NCI-H2107 treated with DMSO at 0.1 percent for 48 hours (cell line): ENCODE measurements around the gene LMNTD1.

Experiments
- DNase-seq: peaks from one replicate; lab custom pipeline; 2025; ENCODE audit not compliant: unreplicated experiment; lab: John Stamatoyannopoulos, UW

The LMNTD1 gene

DNA sequence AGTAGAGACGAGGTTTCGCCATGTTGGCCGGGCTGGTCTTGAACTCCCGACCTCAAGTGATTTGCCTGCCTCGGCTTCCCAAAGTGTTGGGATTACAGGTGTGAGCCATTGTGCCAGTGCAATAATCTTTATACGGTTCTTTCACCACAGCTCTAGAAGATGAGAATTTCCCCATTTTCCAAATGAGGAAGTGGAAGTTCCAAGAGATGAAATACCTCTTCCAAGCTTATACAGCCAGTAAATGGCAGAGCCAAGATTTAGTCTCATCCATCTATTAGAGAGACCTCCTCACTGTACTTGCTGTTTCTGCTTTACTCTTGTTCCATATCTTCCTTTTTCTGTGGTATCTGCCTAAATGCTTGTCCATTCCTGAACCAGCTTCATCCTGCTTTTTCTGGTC, 3.1 kb upstream of the LMNTD1 start:
- DNase-seq = no peak

- no peak for DNase-seq
These were observed 402 bp downstream of the LMNTD1 start for GRCh38 chr12:25552681-25553080.

- no peak for DNase-seq
These were observed 2.9 kb downstream of the LMNTD1 start for GRCh38 chr12:25550186-25550585.

DNA sequence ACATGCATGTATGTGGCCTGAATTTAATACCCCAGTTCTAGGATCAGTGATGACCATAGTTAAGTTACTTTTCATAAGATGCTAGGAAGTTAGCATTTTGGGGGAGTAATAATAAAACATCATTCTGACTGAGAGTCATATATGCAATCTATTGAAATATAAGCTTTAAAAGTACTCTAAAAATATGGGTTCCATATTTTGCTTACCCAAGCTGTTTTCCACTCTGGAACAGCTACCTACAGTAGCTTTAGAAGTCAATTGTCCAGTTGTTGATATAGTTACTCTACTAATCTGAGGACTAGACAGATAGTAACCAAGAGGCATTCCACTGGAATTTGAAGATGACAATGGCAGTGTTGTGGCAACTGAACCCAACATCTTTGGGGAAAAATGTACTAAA, 4.0 kb downstream of the LMNTD1 start:
- DNase-seq = no peak

DNA sequence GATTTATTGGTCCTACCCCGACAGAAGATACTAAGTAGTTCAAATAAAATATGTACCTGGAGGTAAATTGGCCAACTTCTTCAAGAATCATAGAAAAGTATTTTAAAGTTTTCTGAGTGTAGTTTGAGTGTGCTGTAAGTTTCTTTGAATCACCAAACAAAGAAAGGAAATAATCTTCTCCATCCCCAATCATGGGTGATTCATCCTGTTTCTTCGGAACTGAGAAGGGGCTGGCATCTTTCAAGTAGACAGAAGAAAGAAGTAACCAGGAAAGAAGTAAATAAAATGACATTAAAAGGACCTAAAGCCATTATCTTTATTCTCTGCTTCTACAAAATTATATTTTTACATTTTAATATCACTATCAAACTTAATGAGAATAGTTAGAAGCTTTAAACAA, 6.8 kb downstream of the LMNTD1 start:
- no peak for DNase-seq

- no peak for DNase-seq
These were observed 19.9 kb downstream of the LMNTD1 start for GRCh38 chr12:25533150-25533549.

GRCh38 chr12:25531502-25532052, 21.5 kb downstream of the LMNTD1 start:
- DNase-seq = no peak

- no peak for DNase-seq
These were observed 23.3 kb downstream of the LMNTD1 start for GRCh38 chr12:25529738-25530137.

DNA sequence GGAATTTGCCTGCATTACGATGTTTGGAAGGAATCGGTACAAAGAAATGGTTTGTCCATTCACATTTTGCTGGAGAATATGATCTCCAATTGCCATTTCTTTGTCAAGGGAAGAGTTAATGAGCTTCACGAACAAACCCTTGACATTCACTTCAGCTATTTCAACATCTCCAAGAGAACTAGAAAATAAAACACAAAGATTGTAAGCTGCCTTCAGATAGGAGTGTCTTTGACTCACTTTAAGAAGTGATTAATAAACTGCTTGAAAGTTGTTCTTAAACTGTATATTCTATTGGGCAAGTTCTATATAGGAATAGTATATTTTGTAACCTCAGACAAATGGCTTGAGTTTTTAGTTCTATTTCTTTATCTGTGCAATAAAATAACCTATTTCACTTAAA, 26.3 kb downstream of the LMNTD1 start:
- DNase-seq = no peak

GRCh38 chr12:25524366-25524765, 28.7 kb downstream of the LMNTD1 start:
- DNase-seq = no peak

GRCh38 chr12:25521625-25522256, 31.3 kb downstream of the LMNTD1 start:
- DNase-seq = no peak

DNA sequence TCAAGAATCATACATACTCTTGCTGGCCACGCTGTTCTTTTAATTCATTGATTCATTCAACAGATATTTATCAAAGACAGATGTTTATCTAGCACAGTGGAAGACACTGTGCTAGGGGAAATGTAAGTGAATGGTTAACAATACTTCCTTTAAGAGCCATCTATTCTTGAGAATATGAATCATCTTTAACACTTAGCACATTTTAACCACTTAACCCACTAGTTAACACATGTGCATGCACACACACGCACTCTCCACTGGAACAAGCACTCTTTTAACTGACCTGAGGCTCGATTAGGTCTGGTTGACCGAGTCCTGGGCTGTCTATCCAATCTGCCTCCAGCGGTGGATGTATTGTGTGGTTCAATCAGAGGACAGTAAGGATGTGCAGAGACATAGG, 34.6 kb downstream of the LMNTD1 start:
- no peak for DNase-seq

DNA sequence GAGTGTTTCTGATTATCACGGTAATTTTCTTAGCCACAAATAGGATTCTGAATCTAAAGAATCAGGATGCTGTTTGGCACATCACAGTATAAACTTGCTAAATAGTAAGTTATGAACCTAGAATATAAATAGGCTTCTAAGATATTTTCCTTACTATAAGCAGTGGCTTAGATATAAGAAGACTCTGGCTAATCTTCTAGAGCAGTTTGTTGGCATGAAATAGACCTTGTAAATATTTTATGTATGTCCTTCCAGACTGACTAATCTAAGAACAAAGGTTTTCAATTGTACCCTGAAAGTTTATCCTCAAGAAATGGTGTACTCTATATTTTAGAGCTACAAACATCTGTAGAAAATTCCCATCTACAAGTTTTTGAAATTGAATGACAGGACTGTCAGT, 48.3 kb downstream of the LMNTD1 start:
- DNase-seq = no peak

GRCh38 chr12:25503666-25504065, 49.4 kb downstream of the LMNTD1 start:
- no peak for DNase-seq

GRCh38 chr12:25502596-25502995, 50.5 kb downstream of the LMNTD1 start:
- DNase-seq = no peak

GRCh38 chr12:25502118-25502517, 51.0 kb downstream of the LMNTD1 start:
- DNase-seq = no peak

DNA sequence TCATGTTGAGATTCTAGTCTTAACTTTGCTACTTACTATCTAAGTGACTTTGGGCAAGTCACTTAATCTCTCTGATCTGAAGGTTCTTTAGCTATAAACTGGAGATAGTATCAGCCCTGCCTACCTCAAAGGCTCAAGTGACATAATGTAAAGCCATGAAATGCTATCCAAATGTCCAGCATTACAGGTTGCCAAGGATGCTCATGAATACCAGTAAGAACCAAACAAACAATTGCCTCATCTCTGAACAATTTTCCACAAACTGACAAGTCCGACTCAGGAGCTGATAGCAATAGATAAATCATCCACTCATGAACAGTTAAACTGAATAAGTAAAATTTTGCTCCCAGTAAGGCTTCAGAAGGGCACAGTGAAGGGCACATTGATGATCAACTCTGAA, 51.5 kb downstream of the LMNTD1 start:
- DNase-seq = no peak

- no peak for DNase-seq
These were observed 52.4 kb downstream of the LMNTD1 start for GRCh38 chr12:25500651-25501050.

GRCh38 chr12:25497021-25497420, 56.1 kb downstream of the LMNTD1 start:
- no peak for DNase-seq

GRCh38 chr12:25496098-25496587, 56.9 kb downstream of the LMNTD1 start:
- DNase-seq = no peak

- DNase-seq = no peak
These were observed 57.6 kb downstream of the LMNTD1 start for GRCh38 chr12:25495331-25496097.

- no peak for DNase-seq
These were observed 58.2 kb downstream of the LMNTD1 start for GRCh38 chr12:25494926-25495325.
